GM12878 (cell line): ENCODE results near the gene ADAM10. TPM values are rescaled to one million over a fixed set of nuclear protein-coding genes. Genes with fewer than 3 reads are reported as not detected.

Source experiments
- ATAC-seq: fragments of 200-7000 bp; cut with Tn5 transposase; 3 replicates; pipeline ENCODE4 v1.9.1; 2020; ENCODE audit warnings: mild to moderate bottlenecking, moderate library complexity
- BruUV-seq: library from RNA; stranded (reverse); fragments of 400-500 nt; replicated peaks from 2 replicates; lab custom pipeline; 2021; lab: Mats Ljungman, UMichigan
- CTCF ChIA-PET: fragments of 300-600 bp; sonication (Branson Sonifier 250); formaldehyde crosslinking; extraction: SDS; loops from one replicate; lab custom pipeline; 2021; ENCODE audit warnings: inconsistent platforms; lab: Yijun Ruan, JAX
- POLR2A ChIA-PET: fragments of 350-600 bp; formaldehyde crosslinking; extraction: SDS; loops from one replicate; lab custom pipeline; 2021; ENCODE audit warnings: inconsistent platforms; lab: Charles Lee
- RAD21 ChIA-PET: fragments of 300-600 bp; sonication (Branson Sonifier 250); formaldehyde crosslinking; loops from one replicate; lab custom pipeline; 2023; ENCODE audit warnings: antibody characterized with exemption; ENCODE audit not compliant: unreplicated experiment; lab: Charles Lee
- SMC1A ChIA-PET: fragments of 300-600 bp; sonication (Branson Sonifier 250); formaldehyde crosslinking; loops from one replicate; lab custom pipeline; 2023; ENCODE audit not compliant: unreplicated experiment, uncharacterized antibody; lab: Charles Lee
- DNase-seq: peaks from one replicate; pipeline ENCODE4 v3.0.0-alpha.2; 2011; ENCODE audit warnings: low read depth, low spot score
- FAIRE-seq: peaks from 3 replicates; lab custom pipeline; 2011; peaks lifted over from hg19 to GRCh38; lab: Jason Lieb, UNC
- H2AFZ ChIP-seq: 2 replicates; pipeline ENCODE4 v1.6.0; 2011; ENCODE audit warnings: low read depth, low read length, control low read depth; ENCODE audit not compliant: control insufficient read depth
- H3K27ac ChIP-seq: 2 replicates; pipeline ENCODE4 v1.5.1; 2011; ENCODE audit warnings: control low read depth; ENCODE audit not compliant: control insufficient read depth, insufficient read depth
- H3K27me3 ChIP-seq, 2 experiments: replicated peaks in 1 of 2; 2 replicates each; pipeline versions ENCODE4 v1.6.0 to v1.6.1; 2011; ENCODE audit warnings: low read length in 1 of 2; ENCODE audit not compliant: control insufficient read depth in 2 of 2, insufficient read depth in 2 of 2
- H3K36me3 ChIP-seq, 2 experiments: 2 replicates each; pipeline ENCODE4 v1.5.1; 2011; ENCODE audit warnings: low read length in 1 of 2; ENCODE audit not compliant: control insufficient read depth in 2 of 2, insufficient read depth in 2 of 2
- H3K4me1 ChIP-seq: 2 replicates; pipeline ENCODE4 v1.6.1; 2011; ENCODE audit warnings: mild to moderate bottlenecking, low read length, moderate library complexity, mixed read lengths; ENCODE audit not compliant: control insufficient read depth, insufficient read depth
- H3K4me2 ChIP-seq: 2 replicates; pipeline ENCODE4 v1.6.0; 2011; ENCODE audit warnings: control low read depth; ENCODE audit not compliant: control insufficient read depth, insufficient read depth
- H3K4me3 ChIP-seq: fragments of 200-600 bp; sonication (generic); 2 replicates; pipeline ENCODE4 v1.5.1; 2016
- H3K79me2 ChIP-seq: 2 replicates; pipeline ENCODE4 v1.6.0; 2011; ENCODE audit warnings: low read length; ENCODE audit not compliant: control insufficient read depth, insufficient read depth
- H3K9ac ChIP-seq: 2 replicates; pipeline ENCODE4 v1.8.0; 2011; ENCODE audit warnings: low read length, control low read depth, mixed read lengths; ENCODE audit not compliant: control insufficient read depth, insufficient read depth
- H3K9me3 ChIP-seq: replicated peaks from 3 replicates; pipeline ENCODE4 v1.5.1; 2011; ENCODE audit warnings: mild to moderate bottlenecking, low read length; ENCODE audit not compliant: control insufficient read depth, insufficient read depth
- H4K20me1 ChIP-seq: 2 replicates; pipeline ENCODE4 v1.6.0; 2011; ENCODE audit not compliant: control insufficient read depth, insufficient read depth
- CEBPB ChIP-seq, 2 experiments: fragments of 150-350 bp in 1 of 2; IDR thresholded peaks; 2 replicates each; pipeline ENCODE4 v1.6.1; 2012 to 2014; ENCODE audit warnings: low read depth in 2 of 2, low read length in 2 of 2, borderline replicate concordance in 1 of 2, inconsistent platforms in 1 of 2
- CREM ChIP-seq: IDR thresholded peaks from 2 replicates; pipeline ENCODE4 v1.6.1; 2014; ENCODE audit warnings: antibody characterized with exemption, low read depth
- FOS ChIP-seq: IDR thresholded peaks from 3 replicates; pipeline ENCODE4 v1.6.1; 2011; ENCODE audit warnings: borderline replicate concordance; ENCODE audit not compliant: insufficient read length; ENCODE audit errors: extremely low read depth
- NRF1 ChIP-seq: conservative IDR thresholded peaks from 2 replicates; pipeline ENCODE4 v1.6.1; 2011; ENCODE audit warnings: mild to moderate bottlenecking, low read depth, low read length, improper control_type of control experiment
- RFX5 ChIP-seq: IDR thresholded peaks from 2 replicates; pipeline ENCODE4 v1.6.1; 2011; ENCODE audit warnings: low read depth, low read length, improper control_type of control experiment
- ZNF217 ChIP-seq: fragments of 450-650 bp; IDR thresholded peaks from 2 replicates; pipeline ENCODE4 v1.6.1; 2017; ENCODE audit warnings: antibody characterized with exemption, mild to moderate bottlenecking
- ZNF622 ChIP-seq: fragments of 450-650 bp; IDR thresholded peaks from 2 replicates; pipeline ENCODE4 v1.6.1; 2017; ENCODE audit warnings: mild to moderate bottlenecking, inconsistent platforms
- WGBS: methylation state at CpG from one replicate; pipeline ENCODE4 v1.1.6; 2016; ENCODE audit warnings: low lambda C conversion rate; ENCODE audit not compliant: insufficient replicate concordance, insufficient coverage; ENCODE audit errors: missing lambda C conversion rate; 5-methylcytosine and 5-hydroxymethylcytosine counted together
- in situ Hi-C: fragments of 300-500 bp; cut with MboI; formaldehyde crosslinking; loops from 9 replicates; pipeline ENCODE4 v1.14.3; 2018; ENCODE audit warnings: mixed read lengths
- intact Hi-C: fragments of 100-400 bp; cut with micrococcal nuclease; formaldehyde crosslinking; loops from one replicate; pipeline ENCODE4 v1.14.2; 2022; ENCODE audit not compliant: unreplicated experiment
- polyA plus RNA-seq, 11 experiments: library from polyadenylated mRNA; depleted of rRNA in 4 of 11; unstranded in 6 of 11; stranded (reverse) in 5 of 11; fragments of >200 nt; fragmentation: Nextera tagmentation in 4 of 11; fragmentation: Illumina TruSeq in 1 of 11; extraction: Ambion mirVana in 4 of 11; extraction: Trizol in 1 of 11; gene quantifications; 1 replicate in 1 of 11; 2 replicates in 10 of 11; pipeline versions ENCODE4 v1.2.1 to v1.2.3, GENCODE V29; 2011 to 2016; ENCODE audit warnings: inconsistent platforms in 2 of 11, missing spikeins in 2 of 11, low read depth in 1 of 11
- total RNA-seq, 4 experiments: library from RNA; depleted of rRNA in 3 of 4; stranded (reverse); fragments of >200 nt in 3 of 4; fragmentation: Illumina TruSeq in 1 of 4; extraction: Trizol in 1 of 4; gene quantifications; 2 replicates each; pipeline versions ENCODE4 v1.2.1 to v1.2.3, GENCODE V29; 2013 to 2021

ADAM10 gene
- total and polyA plus RNA-seq, 10 of the 15 experiments (the other 5 are each of a cell fraction or from before 2014, with no cell fraction given), result 10.0 to 88.9 (median 51.7) TPM

GRCh38 chr15:58566029-58566428 is 183.5 kb downstream of the ADAM10 start:
- intact Hi-C loops, result no loop called here
- Histone ChIP-seq H3K79me2 (no peaks in the 10 kb centered on the region), H3K9ac (no peak overlapping the region), H2AFZ (no peak overlapping the region), H3K4me2 (no peak overlapping the region), H3K36me3 (no peaks in the 10 kb centered on the region)
- SMC1A ChIA-PET, result no interaction called here
- BruUV-seq, result no TSS peak
- TF ChIP-seq CREM (no peak), ZNF622 (no peak)
- TF ChIP-seq, all 136 proteins: peak for 0
- peaks cover 3% of the 10 kb centered on the region for H3K4me1 ChIP-seq
- H3K27ac ChIP-seq, result no peak overlapping the region
- H3K9me3 ChIP-seq, result no peaks in the 10 kb centered on the region; the same call in 2 of the 3 replicates
- ATAC-seq, result no peak
- ChIA-PET POLR2A (no interaction called here), CTCF (no interaction called here), RAD21 (no interaction called here)
- WGBS, result 69% methylated on average over 6 of the region's 6 CpGs
- no peak for FAIRE-seq
- no peaks in the 10 kb centered on the region for H4K20me1 ChIP-seq
- no peak for DNase-seq
- no peaks in the 10 kb centered on the region for H3K27me3 ChIP-seq
- H3K4me3 ChIP-seq, result no peak overlapping the region
- in situ Hi-C loops, result no loop called here

GRCh38 chr15:58565619-58566018 is 183.9 kb downstream of the ADAM10 start:
- in situ Hi-C loops, result no loop called here
- no peak overlapping the region for H3K4me3 ChIP-seq

More at GRCh38 chr15:58565619-58566018, 183.9 kb downstream of the ADAM10 start:
- ChIA-PET POLR2A (no interaction called here), RAD21 (no interaction called here), SMC1A (no interaction called here), CTCF (interaction anchor here (0.7 kb wide), 1 partner anchor 20 kb away, joined by 3 read pairs; no protein-coding TSS in a partner anchor)
- Histone ChIP-seq H4K20me1 (no peaks in the 10 kb centered on the region), H3K4me1 (peaks cover 3% of the 10 kb centered on the region), H3K79me2 (no peaks in the 10 kb centered on the region), H3K9me3 (no peaks in the 10 kb centered on the region; the same call in 2 of the 3 replicates), H3K4me2 (no peak overlapping the region), H3K27me3 (no peaks in the 10 kb centered on the region), H3K36me3 (no peaks in the 10 kb centered on the region), H3K9ac (no peak overlapping the region), H2AFZ (no peak overlapping the region), H3K27ac (no peak overlapping the region)
- intact Hi-C loops, result no loop called here
- BruUV-seq, result no TSS peak
- WGBS, result 40% methylated on average over 4 of the region's 4 CpGs
- ATAC-seq (no peak), DNase-seq (no peak), FAIRE-seq (no peak)
- TF ChIP-seq CEBPB (IDR thresholded peaks at IDR 0.05; ENCODE audit: borderline replicate concordance in 1 of 2, low read depth in 2 of 2, low read length in 2 of 2) (no peak), ZNF217 (no peak), NRF1 (no peak), CREM (no peak), RFX5 (no peak), FOS (no peak)
